GM12878 (cell line): ENCODE results near the gene MIEF1. TPM values are rescaled to one million over a fixed set of nuclear protein-coding genes. Genes with fewer than 3 reads are reported as not detected.

Source experiments
- ATAC-seq: fragments of 200-7000 bp; cut with Tn5 transposase; 3 replicates; pipeline ENCODE4 v1.9.1; 2020; ENCODE audit warnings: mild to moderate bottlenecking, moderate library complexity
- BruUV-seq: library from RNA; stranded (reverse); fragments of 400-500 nt; replicated peaks from 2 replicates; lab custom pipeline; 2021; lab: Mats Ljungman, UMichigan
- CTCF ChIA-PET: fragments of 300-600 bp; sonication (Branson Sonifier 250); formaldehyde crosslinking; extraction: SDS; loops from one replicate; lab custom pipeline; 2021; ENCODE audit warnings: inconsistent platforms; lab: Yijun Ruan, JAX
- POLR2A ChIA-PET: fragments of 350-600 bp; formaldehyde crosslinking; extraction: SDS; loops from one replicate; lab custom pipeline; 2021; ENCODE audit warnings: inconsistent platforms; lab: Charles Lee
- RAD21 ChIA-PET: fragments of 300-600 bp; sonication (Branson Sonifier 250); formaldehyde crosslinking; loops from one replicate; lab custom pipeline; 2023; ENCODE audit warnings: antibody characterized with exemption; ENCODE audit not compliant: unreplicated experiment; lab: Charles Lee
- SMC1A ChIA-PET: fragments of 300-600 bp; sonication (Branson Sonifier 250); formaldehyde crosslinking; loops from one replicate; lab custom pipeline; 2023; ENCODE audit not compliant: unreplicated experiment, uncharacterized antibody; lab: Charles Lee
- DNase-seq: peaks from one replicate; pipeline ENCODE4 v3.0.0-alpha.2; 2011; ENCODE audit warnings: low read depth, low spot score
- FAIRE-seq: peaks from 3 replicates; lab custom pipeline; 2011; peaks lifted over from hg19 to GRCh38; lab: Jason Lieb, UNC
- H2AFZ ChIP-seq: 2 replicates; pipeline ENCODE4 v1.6.0; 2011; ENCODE audit warnings: low read depth, low read length, control low read depth; ENCODE audit not compliant: control insufficient read depth
- H3K27ac ChIP-seq: 2 replicates; pipeline ENCODE4 v1.5.1; 2011; ENCODE audit warnings: control low read depth; ENCODE audit not compliant: control insufficient read depth, insufficient read depth
- H3K27me3 ChIP-seq, 2 experiments: replicated peaks in 1 of 2; 2 replicates each; pipeline versions ENCODE4 v1.6.0 to v1.6.1; 2011; ENCODE audit warnings: low read length in 1 of 2; ENCODE audit not compliant: control insufficient read depth in 2 of 2, insufficient read depth in 2 of 2
- H3K36me3 ChIP-seq, 2 experiments: 2 replicates each; pipeline ENCODE4 v1.5.1; 2011; ENCODE audit warnings: low read length in 1 of 2; ENCODE audit not compliant: control insufficient read depth in 2 of 2, insufficient read depth in 2 of 2
- H3K4me1 ChIP-seq: 2 replicates; pipeline ENCODE4 v1.6.1; 2011; ENCODE audit warnings: mild to moderate bottlenecking, low read length, moderate library complexity, mixed read lengths; ENCODE audit not compliant: control insufficient read depth, insufficient read depth
- H3K4me2 ChIP-seq: 2 replicates; pipeline ENCODE4 v1.6.0; 2011; ENCODE audit warnings: control low read depth; ENCODE audit not compliant: control insufficient read depth, insufficient read depth
- H3K4me3 ChIP-seq: fragments of 200-600 bp; sonication (generic); 2 replicates; pipeline ENCODE4 v1.5.1; 2016
- H3K79me2 ChIP-seq: 2 replicates; pipeline ENCODE4 v1.6.0; 2011; ENCODE audit warnings: low read length; ENCODE audit not compliant: control insufficient read depth, insufficient read depth
- H3K9ac ChIP-seq: 2 replicates; pipeline ENCODE4 v1.8.0; 2011; ENCODE audit warnings: low read length, control low read depth, mixed read lengths; ENCODE audit not compliant: control insufficient read depth, insufficient read depth
- H3K9me3 ChIP-seq: replicated peaks from 3 replicates; pipeline ENCODE4 v1.5.1; 2011; ENCODE audit warnings: mild to moderate bottlenecking, low read length; ENCODE audit not compliant: control insufficient read depth, insufficient read depth
- H4K20me1 ChIP-seq: 2 replicates; pipeline ENCODE4 v1.6.0; 2011; ENCODE audit not compliant: control insufficient read depth, insufficient read depth
- EGR1 ChIP-seq, 2 experiments: IDR thresholded peaks; 1 replicate in 1 of 2; 2 replicates in 1 of 2; pipeline ENCODE4 v1.6.1; 2011 to 2012; ENCODE audit warnings: low read depth in 2 of 2, low read length in 2 of 2, borderline replicate concordance in 1 of 2, mild to moderate bottlenecking in 1 of 2, moderate library complexity in 1 of 2
- GABPA ChIP-seq: IDR thresholded peaks from 2 replicates; pipeline ENCODE4 v1.6.1; 2014; ENCODE audit warnings: antibody characterized with exemption, low read depth, mild to moderate bottlenecking, inconsistent platforms
- IKZF1 ChIP-seq: fragments of 450-650 bp; conservative IDR thresholded peaks from 2 replicates; pipeline ENCODE4 v1.6.1; 2017; ENCODE audit warnings: antibody characterized with exemption, mild to moderate bottlenecking
- IKZF2 ChIP-seq, 2 experiments: fragments of 450-650 bp; IDR thresholded peaks; 2 replicates each; pipeline ENCODE4 v1.6.1; 2017; ENCODE audit warnings: mild to moderate bottlenecking in 2 of 2, moderate library complexity in 2 of 2
- PAX5 ChIP-seq: IDR thresholded peaks from 2 replicates; pipeline ENCODE4 v1.6.1; 2011; ENCODE audit warnings: low read depth, low read length, borderline replicate concordance
- RBBP5 ChIP-seq: fragments of 200-600 bp; sonication (generic); conservative IDR thresholded peaks from 2 replicates; pipeline ENCODE4 v1.6.1; 2016
- RELB ChIP-seq: fragments of 450-650 bp; IDR thresholded peaks from 2 replicates; pipeline ENCODE4 v1.6.1; 2017; ENCODE audit warnings: low read depth, mild to moderate bottlenecking, moderate library complexity
- RUNX3 ChIP-seq: IDR thresholded peaks from 2 replicates; pipeline ENCODE4 v1.6.1; 2012; ENCODE audit warnings: low read length, inconsistent platforms
- SP1 ChIP-seq: IDR thresholded peaks from one replicate; pipeline ENCODE4 v1.6.1; 2011; ENCODE audit warnings: low read depth, low read length
- SREBF1 ChIP-seq: IDR thresholded peaks from 2 replicates; pipeline ENCODE4 v1.6.1; 2012; ENCODE audit warnings: mild to moderate bottlenecking, low read length
- YY1 ChIP-seq: IDR thresholded peaks from 2 replicates; pipeline ENCODE4 v1.6.1; 2011; ENCODE audit warnings: low read depth, mild to moderate bottlenecking, low read length
- ZBTB11 ChIP-seq: fragments of 450-650 bp; formaldehyde crosslinking; IDR thresholded peaks from 2 replicates; pipeline ENCODE4 v1.5.0; 2022; ENCODE audit warnings: mild to moderate bottlenecking, missing genetic modification characterization
- ZNF274 ChIP-seq: IDR thresholded peaks from one replicate; pipeline ENCODE4 v1.8.0; 2011; ENCODE audit not compliant: insufficient read length, insufficient read depth
- ZSCAN29 ChIP-seq: fragments of 450-650 bp; IDR thresholded peaks from 2 replicates; pipeline ENCODE4 v1.6.1; 2017; ENCODE audit warnings: mild to moderate bottlenecking, moderate library complexity
- WGBS: methylation state at CpG from one replicate; pipeline ENCODE4 v1.1.6; 2016; ENCODE audit warnings: low lambda C conversion rate; ENCODE audit not compliant: insufficient replicate concordance, insufficient coverage; ENCODE audit errors: missing lambda C conversion rate; 5-methylcytosine and 5-hydroxymethylcytosine counted together
- in situ Hi-C: fragments of 300-500 bp; cut with MboI; formaldehyde crosslinking; loops from 9 replicates; pipeline ENCODE4 v1.14.3; 2018; ENCODE audit warnings: mixed read lengths
- intact Hi-C: fragments of 100-400 bp; cut with micrococcal nuclease; formaldehyde crosslinking; loops from one replicate; pipeline ENCODE4 v1.14.2; 2022; ENCODE audit not compliant: unreplicated experiment
- polyA plus RNA-seq, 11 experiments: library from polyadenylated mRNA; depleted of rRNA in 4 of 11; unstranded in 6 of 11; stranded (reverse) in 5 of 11; fragments of >200 nt; fragmentation: Nextera tagmentation in 4 of 11; fragmentation: Illumina TruSeq in 1 of 11; extraction: Ambion mirVana in 4 of 11; extraction: Trizol in 1 of 11; gene quantifications; 1 replicate in 1 of 11; 2 replicates in 10 of 11; pipeline versions ENCODE4 v1.2.1 to v1.2.3, GENCODE V29; 2011 to 2016; ENCODE audit warnings: inconsistent platforms in 2 of 11, missing spikeins in 2 of 11, low read depth in 1 of 11
- total RNA-seq, 4 experiments: library from RNA; depleted of rRNA in 3 of 4; stranded (reverse); fragments of >200 nt in 3 of 4; fragmentation: Illumina TruSeq in 1 of 4; extraction: Trizol in 1 of 4; gene quantifications; 2 replicates each; pipeline versions ENCODE4 v1.2.1 to v1.2.3, GENCODE V29; 2013 to 2021

Gene MIEF1
- total and polyA plus RNA-seq, 10 of the 15 experiments (the other 5 are each of a cell fraction or from before 2014, with no cell fraction given) = 12.4 to 52.3 (median 29.3) TPM

- no peak for TF ChIP-seq ZNF274
Observed at GRCh38 chr22:39518144-39518786, 16.2 kb downstream of the MIEF1 start (continued).

GRCh38 chr22:39518996-39519680 lies 17.0 kb downstream of the MIEF1 start:
- H3K27ac ChIP-seq = peak overlapping the region; percentile 96
- H3K4me2 ChIP-seq = peak overlapping the region; percentile 91
- BruUV-seq = no TSS peak
- SMC1A ChIA-PET = interaction anchor here (0.7 to 3.8 kb wide), 9 partner anchors 9 to 518 kb away, joined by 3 to 30 read pairs (median 3); a partner anchor contains a TSS
- no peaks in the 10 kb centered on the region for H3K27me3 ChIP-seq
- RAD21 ChIA-PET = interaction anchor here (1.0 to 1.6 kb wide), 12 partner anchors 11 to 525 kb away, joined by 3 to 44 read pairs (median 7); partner anchors contain the start of genes MIEF1, RPL3 and TAB1
- POLR2A ChIA-PET = interaction anchor here (0.6 to 1.6 kb wide), 12 partner anchors 10 to 368 kb away, joined by 3 to 32 read pairs (median 4); partner anchors contain the start of genes MIEF1, RPL3 and TAB1
- peak overlapping the region; percentile 77 for H3K4me3 ChIP-seq
- peak overlapping the region; percentile 99 for H3K9ac ChIP-seq
- in situ Hi-C loops (loop anchor here (25.0 kb wide), 1 partner anchor 357 kb away; the partner anchor contains the start of gene CBX7), intact Hi-C loops (loop anchor here (5.0 kb wide), 1 partner anchor 122 kb away; the partner anchor contains the start of gene TAB1)
- peaks cover 22% of the 10 kb centered on the region for H3K4me1 ChIP-seq
- DNase-seq (no peak), FAIRE-seq (no peak), ATAC-seq (peak; percentile 0; the same call in 1 of the 3 replicates)
- peaks cover 17% of the 10 kb centered on the region; the same call in 1 of the 2 replicates for H4K20me1 ChIP-seq
- CTCF ChIA-PET = interaction anchor here (1.0 to 17.8 kb wide), 20 partner anchors 10 to 348 kb away, joined by 3 to 372 read pairs (median 4); partner anchors contain the start of genes MIEF1, RPS19BP1 and TAB1
- H3K36me3 ChIP-seq = peaks cover 28 to 36% of the 10 kb centered on the region in 2 experiments; a peak in 3 of 4 replicates
- peaks cover 57% of the 10 kb centered on the region for H3K79me2 ChIP-seq
- WGBS = 8% methylated on average over 24 of the region's 24 CpGs
- peak overlapping the region; percentile 67 for H2AFZ ChIP-seq
- no peaks in the 10 kb centered on the region for H3K9me3 ChIP-seq
- TF ChIP-seq RBBP5 (no peak), SP1 (peak; percentile 68), RUNX3 (no peak), RELB (peak; percentile 67; the same call in 1 of the 2 replicates), IKZF2 (IDR thresholded peaks at IDR 0.05) (peak; percentile 45 to 46; a peak in 1 of 4 replicates), ZBTB11 (CRISPR knock-in tag) (no peak), PAX5 (no peak), IKZF1 (peak; percentile 54), ZSCAN29 (peak; percentile 80), EGR1 (IDR thresholded peaks at IDR 0.05; ENCODE audit: borderline replicate concordance in 1 of 2, low read depth in 2 of 2, low read length in 2 of 2) (0 out of 3 replicates have a peak, but pooled peaks of 1 of the 2 experiments have one; percentile 16), GABPA (no peak), YY1 (0 out of 2 replicates have a peak, but pooled peaks have one; percentile 15), SREBF1 (no peak)
